Measurements from ENCODE around the gene RFC2.

- no peak for TF ChIP-seq KDM1A (IDR thresholded peaks at IDR 0.05; ENCODE audit: borderline replicate concordance, low read length)
- no peak for TF ChIP-seq SUZ12 (IDR thresholded peaks at IDR 0.05; ENCODE audit: low read length)
- no peak for TF ChIP-seq EZH2 (IDR thresholded peaks at IDR 0.05; ENCODE audit: low read depth, low read length, severe bottlenecking)
- no peak for TF ChIP-seq JUND (IDR thresholded peaks at IDR 0.05; ENCODE audit: low read length)
- TF ChIP-seq EP300 (IDR thresholded peaks at IDR 0.05; ENCODE audit: borderline replicate concordance in 1 of 2, low read depth in 2 of 2, low read length in 2 of 2): no peak
- no peak for TF ChIP-seq CTCF (IDR thresholded peaks at IDR 0.05; ENCODE audit: control extremely low read depth in 1 of 3, insufficient read depth in 1 of 3, low read depth in 1 of 3, low read length in 3 of 3)
- TF ChIP-seq POU5F1 (IDR thresholded peaks at IDR 0.05; ENCODE audit: low read depth, low read length): no peak
- no peak for TF ChIP-seq BACH1 (IDR thresholded peaks at IDR 0.05; ENCODE audit: low read length)
- no peak for TF ChIP-seq POLR2A (IDR thresholded peaks at IDR 0.05; ENCODE audit: control extremely low read depth in 1 of 2, low read depth in 2 of 2, low read length in 2 of 2)
- TF ChIP-seq MAX (IDR thresholded peaks at IDR 0.05): no peak
- no peak for TF ChIP-seq SAP30 (IDR thresholded peaks at IDR 0.05; ENCODE audit: insufficient read depth, insufficient replicate concordance, low read length)
- no peak for TF ChIP-seq CHD2 (IDR thresholded peaks at IDR 0.05; ENCODE audit: low read length)
Measured at GRCh38 chr7:74292757-74293576, 38.8 kb upstream of the RFC2 start.

Data from H1 (cell line).